ENCODE measurements around the gene LCE1C. TPM values are rescaled to one million over a fixed set of nuclear protein-coding genes. Genes with fewer than 3 reads are reported as not detected.

Gene LCE1C
- polyA plus RNA-seq, 1 donor from 2014 or later: not detected

DNA sequence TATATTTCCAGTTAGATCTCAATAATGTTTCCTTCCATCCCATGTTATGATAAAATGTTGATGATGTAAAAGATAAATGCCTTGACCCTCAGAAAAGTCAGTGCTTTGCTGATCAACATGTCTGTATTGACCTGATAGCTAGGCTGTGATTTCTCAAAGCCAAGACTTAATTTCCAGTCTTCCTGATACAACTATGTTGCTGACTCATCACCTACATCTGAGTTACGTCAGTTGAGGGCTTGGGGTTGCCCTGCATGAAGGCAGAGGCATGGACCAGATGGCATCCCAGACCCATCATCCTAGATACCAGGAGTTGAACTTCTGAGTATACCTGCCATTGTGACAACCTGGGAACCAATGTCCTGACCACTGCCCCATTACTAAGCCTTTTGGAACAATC is 5.1 kb downstream of the LCE1C start:
- Histone ChIP-seq H3K4me3 (ENCODE audit: low read length) (no peak overlapping the region), H2AFZ (ENCODE audit: low read depth, low read length) (no peak overlapping the region), H4K20me1 (ENCODE audit: insufficient read depth) (no peaks in the 10 kb centered on the region), H3K79me2 (replicated peaks; ENCODE audit: insufficient read depth, low read length) (no peaks in the 10 kb centered on the region), H3K9me3 (ENCODE audit: low read length) (peaks cover 5% of the 10 kb centered on the region), H3K27ac (ENCODE audit: low read length) (no peak overlapping the region), H3K9ac (ENCODE audit: low read length) (no peak overlapping the region), H3F3A (ENCODE audit: insufficient read depth, low read length, poor library complexity, severe bottlenecking) (no peaks in the 10 kb centered on the region), H3K9me2 (ENCODE audit: insufficient read depth, low read length) (no peaks in the 10 kb centered on the region), H3K4me2 (ENCODE audit: low read length) (no peak overlapping the region), H3K27me3 (ENCODE audit: insufficient read depth, low read depth, low read length) (no peaks in the 10 kb centered on the region), H3K36me3 (ENCODE audit: insufficient read depth, low read length) (no peaks in the 10 kb centered on the region)
- no peak for TF ChIP-seq RAD21 (conservative IDR thresholded peaks at IDR 0.05)
- no peak for TF ChIP-seq MXI1 (conservative IDR thresholded peaks at IDR 0.05; ENCODE audit: poor library complexity, severe bottlenecking)
- no peak for TF ChIP-seq POLR2AphosphoS5 (IDR thresholded peaks at IDR 0.05)
- TF ChIP-seq SMC3 (conservative IDR thresholded peaks at IDR 0.05; ENCODE audit: poor library complexity): no peak
- TF ChIP-seq EP300 (conservative IDR thresholded peaks at IDR 0.05; ENCODE audit: poor library complexity, severe bottlenecking): no peak
- TF ChIP-seq EZH2 (IDR thresholded peaks at IDR 0.05; ENCODE audit: borderline replicate concordance, insufficient read depth, low read length, poor library complexity, severe bottlenecking): no peak
- TF ChIP-seq, protein P1, sequence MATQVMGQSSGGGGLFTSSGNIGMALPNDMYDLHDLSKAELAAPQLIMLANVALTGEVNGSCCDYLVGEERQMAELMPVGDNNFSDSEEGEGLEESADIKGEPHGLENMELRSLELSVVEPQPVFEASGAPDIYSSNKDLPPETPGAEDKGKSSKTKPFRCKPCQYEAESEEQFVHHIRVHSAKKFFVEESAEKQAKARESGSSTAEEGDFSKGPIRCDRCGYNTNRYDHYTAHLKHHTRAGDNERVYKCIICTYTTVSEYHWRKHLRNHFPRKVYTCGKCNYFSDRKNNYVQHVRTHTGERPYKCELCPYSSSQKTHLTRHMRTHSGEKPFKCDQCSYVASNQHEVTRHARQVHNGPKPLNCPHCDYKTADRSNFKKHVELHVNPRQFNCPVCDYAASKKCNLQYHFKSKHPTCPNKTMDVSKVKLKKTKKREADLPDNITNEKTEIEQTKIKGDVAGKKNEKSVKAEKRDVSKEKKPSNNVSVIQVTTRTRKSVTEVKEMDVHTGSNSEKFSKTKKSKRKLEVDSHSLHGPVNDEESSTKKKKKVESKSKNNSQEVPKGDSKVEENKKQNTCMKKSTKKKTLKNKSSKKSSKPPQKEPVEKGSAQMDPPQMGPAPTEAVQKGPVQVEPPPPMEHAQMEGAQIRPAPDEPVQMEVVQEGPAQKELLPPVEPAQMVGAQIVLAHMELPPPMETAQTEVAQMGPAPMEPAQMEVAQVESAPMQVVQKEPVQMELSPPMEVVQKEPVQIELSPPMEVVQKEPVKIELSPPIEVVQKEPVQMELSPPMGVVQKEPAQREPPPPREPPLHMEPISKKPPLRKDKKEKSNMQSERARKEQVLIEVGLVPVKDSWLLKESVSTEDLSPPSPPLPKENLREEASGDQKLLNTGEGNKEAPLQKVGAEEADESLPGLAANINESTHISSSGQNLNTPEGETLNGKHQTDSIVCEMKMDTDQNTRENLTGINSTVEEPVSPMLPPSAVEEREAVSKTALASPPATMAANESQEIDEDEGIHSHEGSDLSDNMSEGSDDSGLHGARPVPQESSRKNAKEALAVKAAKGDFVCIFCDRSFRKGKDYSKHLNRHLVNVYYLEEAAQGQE (IDR thresholded peaks at IDR 0.05; ENCODE audit: borderline replicate concordance): no peak
- TF ChIP-seq, protein P2, sequence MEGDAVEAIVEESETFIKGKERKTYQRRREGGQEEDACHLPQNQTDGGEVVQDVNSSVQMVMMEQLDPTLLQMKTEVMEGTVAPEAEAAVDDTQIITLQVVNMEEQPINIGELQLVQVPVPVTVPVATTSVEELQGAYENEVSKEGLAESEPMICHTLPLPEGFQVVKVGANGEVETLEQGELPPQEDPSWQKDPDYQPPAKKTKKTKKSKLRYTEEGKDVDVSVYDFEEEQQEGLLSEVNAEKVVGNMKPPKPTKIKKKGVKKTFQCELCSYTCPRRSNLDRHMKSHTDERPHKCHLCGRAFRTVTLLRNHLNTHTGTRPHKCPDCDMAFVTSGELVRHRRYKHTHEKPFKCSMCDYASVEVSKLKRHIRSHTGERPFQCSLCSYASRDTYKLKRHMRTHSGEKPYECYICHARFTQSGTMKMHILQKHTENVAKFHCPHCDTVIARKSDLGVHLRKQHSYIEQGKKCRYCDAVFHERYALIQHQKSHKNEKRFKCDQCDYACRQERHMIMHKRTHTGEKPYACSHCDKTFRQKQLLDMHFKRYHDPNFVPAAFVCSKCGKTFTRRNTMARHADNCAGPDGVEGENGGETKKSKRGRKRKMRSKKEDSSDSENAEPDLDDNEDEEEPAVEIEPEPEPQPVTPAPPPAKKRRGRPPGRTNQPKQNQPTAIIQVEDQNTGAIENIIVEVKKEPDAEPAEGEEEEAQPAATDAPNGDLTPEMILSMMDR (IDR thresholded peaks at IDR 0.05; ENCODE audit: poor library complexity, severe bottlenecking): no peak
- TF ChIP-seq TAF1 (IDR thresholded peaks at IDR 0.05; ENCODE audit: low read depth): no peak

DNA sequence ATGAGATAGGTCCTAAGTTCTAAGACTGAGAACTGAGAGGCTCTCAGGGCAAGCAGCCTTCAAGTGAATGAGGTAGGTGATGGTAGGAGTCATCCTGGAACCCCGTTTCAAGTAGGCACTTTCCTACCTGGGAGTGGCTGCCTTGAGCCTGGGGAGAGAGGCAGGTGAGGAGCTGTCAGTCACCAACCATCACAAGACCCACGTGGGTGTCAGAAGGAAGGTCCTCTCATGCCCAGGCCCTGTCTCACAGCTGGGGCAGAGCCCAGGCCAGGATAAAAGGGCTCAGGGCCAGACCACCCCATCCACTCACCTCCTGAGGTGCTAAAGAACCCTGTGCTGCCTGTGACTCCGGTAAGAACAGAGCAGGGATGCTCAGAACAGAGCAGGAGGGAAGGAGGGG is 10.0 kb downstream of the LCE1C start, which contains the start of gene LCE1D:
Gene LCE1D (plus strand): TSS at position 301 of the 400 bp plus-strand sequence. CDS start 1,074 bp downstream, outside the sequence.
- no peak for TF ChIP-seq MXI1 (conservative IDR thresholded peaks at IDR 0.05; ENCODE audit: poor library complexity, severe bottlenecking)
- TF ChIP-seq, protein P1 (IDR thresholded peaks at IDR 0.05; ENCODE audit: borderline replicate concordance): no peak
- no peak for TF ChIP-seq SMC3 (conservative IDR thresholded peaks at IDR 0.05; ENCODE audit: poor library complexity)
- TF ChIP-seq TAF1 (IDR thresholded peaks at IDR 0.05; ENCODE audit: low read depth): no peak
- TF ChIP-seq, protein P2 (IDR thresholded peaks at IDR 0.05; ENCODE audit: poor library complexity, severe bottlenecking): no peak
- Histone ChIP-seq H3K36me3 (ENCODE audit: insufficient read depth, low read length) (no peaks in the 10 kb centered on the region), H3K27ac (ENCODE audit: low read length) (no peak within 1 kb of the TSS), H3K9me3 (ENCODE audit: low read length) (peaks cover 3% of the 10 kb centered on the region), H3K79me2 (replicated peaks; ENCODE audit: insufficient read depth, low read length) (no peaks in the 10 kb centered on the region), H3K9me2 (ENCODE audit: insufficient read depth, low read length) (no peaks in the 10 kb centered on the region), H3K9ac (ENCODE audit: low read length) (no peak within 1 kb of the TSS), H3K4me3 (ENCODE audit: low read length) (no peak within 1 kb of the TSS), H3K27me3 (ENCODE audit: insufficient read depth, low read depth, low read length) (no peaks in the 10 kb centered on the region), H2AFZ (ENCODE audit: low read depth, low read length) (no peak within 1 kb of the TSS), H3F3A (ENCODE audit: insufficient read depth, low read length, poor library complexity, severe bottlenecking) (no peaks in the 10 kb centered on the region), H3K4me2 (ENCODE audit: low read length) (no peak within 1 kb of the TSS), H4K20me1 (ENCODE audit: insufficient read depth) (no peaks in the 10 kb centered on the region)
